IMR-90 (cell line): Measurements from ENCODE around the gene PIEZO2. TPM values are rescaled to one million over a fixed set of nuclear protein-coding genes. Genes with fewer than 3 reads are reported as not detected.

Experiments
- ATAC-seq: fragments of 200-7000 bp; cut with Tn5 transposase; 2 replicates; pipeline ENCODE4 v1.9.1; 2020; ENCODE audit warnings: low read depth, mild to moderate bottlenecking, moderate library complexity
- BruUV-seq: library from RNA; stranded (reverse); fragments of 400-500 nt; replicated peaks from 2 replicates; lab custom pipeline; 2021; lab: Mats Ljungman, UMichigan
- CTCF ChIA-PET: fragments of 300-600 bp; formaldehyde crosslinking; extraction: SDS; loops from one replicate; lab custom pipeline; 2021; ENCODE audit warnings: antibody characterized with exemption; lab: Yijun Ruan, JAX
- POLR2A ChIA-PET: fragments of 300-600 bp; sonication (Branson Sonifier 250); formaldehyde crosslinking; loops from one replicate; lab custom pipeline; 2022; ENCODE audit warnings: antibody characterized with exemption; ENCODE audit not compliant: unreplicated experiment; lab: Charles Lee
- DNase-seq: peaks from one replicate; pipeline ENCODE4 v3.0.0; 2013
- H2AFZ ChIP-seq: replicated peaks from 2 replicates; pipeline ENCODE3; 2013; ENCODE audit warnings: low read length, mild to moderate bottlenecking; ENCODE audit not compliant: poor library complexity
- H2AK5ac ChIP-seq: 2 replicates; pipeline ENCODE4 v1.6.1; 2013; ENCODE audit warnings: low read depth, low read length, inconsistent platforms
- H2AK9ac ChIP-seq: replicated peaks from 2 replicates; pipeline ENCODE3; 2013; ENCODE audit warnings: mild to moderate bottlenecking, low read depth, low read length, moderate library complexity; ENCODE audit not compliant: poor library complexity
- H2BK120ac ChIP-seq: 2 replicates; pipeline ENCODE4 v1.6.1; 2013; ENCODE audit warnings: low read depth, low read length, inconsistent platforms
- H2BK15ac ChIP-seq: 3 replicates; pipeline ENCODE4 v1.6.1; 2013; ENCODE audit warnings: low read depth, low read length, inconsistent platforms
- H2BK20ac ChIP-seq: 2 replicates; pipeline ENCODE4 v1.6.1; 2013; ENCODE audit warnings: low read depth, mild to moderate bottlenecking, inconsistent platforms, low read length, moderate library complexity
- H2BK5ac ChIP-seq: 2 replicates; pipeline ENCODE4 v1.6.1; 2013; ENCODE audit warnings: mild to moderate bottlenecking, low read depth, low read length, inconsistent platforms; ENCODE audit not compliant: poor library complexity, severe bottlenecking
- H3K14ac ChIP-seq: replicated peaks from 2 replicates; pipeline ENCODE4 v1.6.1; 2013; ENCODE audit warnings: low read depth, low read length, inconsistent platforms
- H3K18ac ChIP-seq: 2 replicates; pipeline ENCODE4 v1.6.1; 2013; ENCODE audit warnings: low read depth, low read length, control low read depth
- H3K23ac ChIP-seq: 2 replicates; pipeline ENCODE4 v1.6.1; 2013; ENCODE audit warnings: low read depth, low read length, inconsistent platforms
- H3K27ac ChIP-seq: 2 replicates; pipeline ENCODE4 v1.5.1; 2013; ENCODE audit warnings: mild to moderate bottlenecking, control low read depth, low read length; ENCODE audit not compliant: insufficient read depth
- H3K27me3 ChIP-seq: 2 replicates; pipeline ENCODE4 v1.6.1; 2013; ENCODE audit warnings: low read length; ENCODE audit not compliant: control insufficient read depth, insufficient read depth
- H3K36me3 ChIP-seq: 2 replicates; pipeline ENCODE4 v1.6.1; 2013; ENCODE audit warnings: low read length, mixed read lengths; ENCODE audit not compliant: control insufficient read depth, insufficient read depth
- H3K4ac ChIP-seq: 2 replicates; pipeline ENCODE4 v1.6.1; 2013; ENCODE audit warnings: low read depth, low read length, inconsistent platforms
- H3K4me1 ChIP-seq: 2 replicates; pipeline ENCODE4 v1.6.1; 2013; ENCODE audit warnings: low read length, mixed read lengths; ENCODE audit not compliant: control insufficient read depth, insufficient read depth
- H3K4me2 ChIP-seq: 2 replicates; pipeline ENCODE4 v1.6.1; 2013; ENCODE audit warnings: low read depth, mild to moderate bottlenecking, control low read depth, low read length, moderate library complexity
- H3K4me3 ChIP-seq: 2 replicates; pipeline ENCODE4 v1.5.1; 2013; ENCODE audit warnings: low read depth, mild to moderate bottlenecking, control low read depth, low read length, moderate library complexity; ENCODE audit not compliant: insufficient read depth
- H3K56ac ChIP-seq: 2 replicates; pipeline ENCODE4 v1.6.1; 2013; ENCODE audit warnings: low read length, inconsistent platforms; ENCODE audit not compliant: insufficient read depth; ENCODE audit errors: extremely low read depth
- H3K79me1 ChIP-seq, 2 experiments: 2 replicates each; pipeline ENCODE4 v1.6.1; 2013; ENCODE audit warnings: low read length in 2 of 2, inconsistent platforms in 1 of 2, low read depth in 1 of 2
- H3K9ac ChIP-seq: 2 replicates; pipeline ENCODE4 v1.6.1; 2013; ENCODE audit warnings: low read depth, low read length, control low read depth
- H3K9me1 ChIP-seq: 2 replicates; pipeline ENCODE4 v1.6.1; 2013; ENCODE audit warnings: low read length, inconsistent platforms; ENCODE audit not compliant: insufficient read depth
- H3K9me3 ChIP-seq: 2 replicates; pipeline ENCODE4 v1.6.1; 2013; ENCODE audit warnings: low read length; ENCODE audit not compliant: control insufficient read depth, insufficient read depth
- H4K20me1 ChIP-seq: 2 replicates; pipeline ENCODE4 v1.6.1; 2013; ENCODE audit warnings: low read length, inconsistent platforms; ENCODE audit not compliant: insufficient read depth
- H4K5ac ChIP-seq: 2 replicates; pipeline ENCODE4 v1.6.1; 2013; ENCODE audit warnings: mild to moderate bottlenecking, low read depth, low read length, control low read depth
- H4K8ac ChIP-seq, 2 experiments: 2 replicates each; pipeline ENCODE4 v1.6.1; 2013; ENCODE audit warnings: low read depth in 2 of 2, low read length in 2 of 2, control low read depth in 1 of 2, inconsistent platforms in 1 of 2
- H4K91ac ChIP-seq: 2 replicates; pipeline ENCODE4 v1.6.1; 2013; ENCODE audit warnings: low read depth, low read length, inconsistent platforms; ENCODE audit not compliant: insufficient read depth
- BHLHE40 ChIP-seq: fragments of 150-350 bp; IDR thresholded peaks from 2 replicates; pipeline ENCODE4 v1.6.1; 2016; ENCODE audit warnings: mild to moderate bottlenecking, low read depth, low read length
- CHD1 ChIP-seq: IDR thresholded peaks from 2 replicates; pipeline ENCODE4 v1.6.1; 2012; ENCODE audit warnings: low read depth, low read length, improper control_type of control experiment
- MAFK ChIP-seq: IDR thresholded peaks from 2 replicates; pipeline ENCODE4 v1.6.1; 2012; ENCODE audit warnings: low read depth, low read length, improper control_type of control experiment
- MAZ ChIP-seq: IDR thresholded peaks from 2 replicates; pipeline ENCODE4 v1.6.1; 2012; ENCODE audit warnings: low read depth, mild to moderate bottlenecking, low read length, improper control_type of control experiment, moderate library complexity, borderline replicate concordance
- RFX5 ChIP-seq: IDR thresholded peaks from 2 replicates; pipeline ENCODE4 v1.8.0; 2012; ENCODE audit warnings: low read depth, mild to moderate bottlenecking, low read length, moderate library complexity
- WGBS, 2 experiments: methylation state at CpG; one replicate each; pipeline versions ENCODE4 v1.1.5 to v1.1.7; 2013; ENCODE audit warnings: missing lambda C conversion rate in 2 of 2; ENCODE audit not compliant: insufficient read length in 1 of 2; ENCODE audit errors: extremely low coverage in 2 of 2; 5-methylcytosine and 5-hydroxymethylcytosine counted together
- dilution Hi-C: fragments of 300-500 bp; cut with HindIII; formaldehyde crosslinking; loops from one replicate; pipeline ENCODE4 v1.14.3; 2018; ENCODE audit warnings: low sequenced_read_pairs; ENCODE audit not compliant: unreplicated experiment
- in situ Hi-C: fragments of 300-500 bp; cut with MboI; formaldehyde crosslinking; loops from 3 replicates; pipeline ENCODE4 v1.14.3; 2019; ENCODE audit warnings: low sequenced_read_pairs, inconsistent platforms, mixed read lengths
- intact Hi-C: fragments of 100-400 bp; cut with micrococcal nuclease; formaldehyde crosslinking; loops from 2 replicates; pipeline ENCODE4 v1.10.0; 2022
- polyA plus RNA-seq, 3 experiments: library from polyadenylated mRNA; depleted of rRNA; stranded (reverse); fragments of >200 nt; gene quantifications; 2 replicates each; pipeline ENCODE4 v1.2.3, GENCODE V29; 2012; ENCODE audit warnings: low replicate concordance in 1 of 3
- total RNA-seq: library from RNA; depleted of rRNA; stranded (reverse); fragments of >200 nt; gene quantifications from 2 replicates; pipeline ENCODE4 v1.2.3, GENCODE V29; 2012
- TF ChIP-seq, protein P1 (sequence below): conservative IDR thresholded peaks from 2 replicates; pipeline ENCODE4 v1.5.1; 2012; ENCODE audit warnings: mild to moderate bottlenecking, low read depth, low read length, improper control_type of control experiment

The PIEZO2 gene
- total and polyA plus RNA-seq, 2 of the 4 experiments (the other 2 are of a cell fraction) = 2.4 to 4.1 TPM

DNA sequence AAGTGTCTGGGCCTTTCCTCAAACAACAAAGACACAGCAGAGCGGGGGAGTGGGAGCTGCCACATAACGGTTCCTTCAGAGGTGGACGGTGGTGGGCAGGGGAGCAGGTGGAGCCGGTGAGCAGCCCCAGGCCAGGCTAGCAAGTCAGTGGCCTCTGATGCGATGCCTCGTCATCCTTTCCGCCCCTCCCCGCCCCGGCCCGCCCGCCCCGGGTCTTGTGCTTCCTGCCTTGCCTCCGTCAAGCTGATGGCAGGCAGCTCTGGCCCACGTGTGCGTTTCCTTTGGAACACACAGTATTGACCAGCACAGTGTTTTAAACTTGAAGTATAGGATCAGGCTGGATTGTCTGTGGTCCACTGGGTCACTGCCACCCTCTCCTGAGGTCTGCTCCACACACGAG, 38.9 kb downstream of the PIEZO2 start:
- H3K79me1 ChIP-seq = peaks cover 0 to 8% of the 10 kb centered on the region in 2 experiments; a peak in 1 of 4 replicates

More for the DNA sequence above, 38.9 kb downstream of the PIEZO2 start:
- Histone ChIP-seq H2BK120ac (no peak overlapping the region), H2AK5ac (no peak overlapping the region), H3K9me1 (peaks cover 15% of the 10 kb centered on the region; the same call in 1 of the 2 replicates), H4K20me1 (peaks cover 4% of the 10 kb centered on the region; the same call in 1 of the 2 replicates), H3K18ac (no peak overlapping the region), H3K56ac (no peak overlapping the region), H3K27me3 (peaks cover 2% of the 10 kb centered on the region; the same call in 1 of the 2 replicates), H3K4me2 (no peak overlapping the region), H2BK15ac (no peak overlapping the region), H3K9me3 (no peaks in the 10 kb centered on the region), H4K5ac (no peak overlapping the region; the same call in 1 of the 2 replicates), H3K14ac (no peak overlapping the region), H3K9ac (no peak overlapping the region), H2BK5ac (no peak overlapping the region), H2BK20ac (no peak overlapping the region), H3K27ac (no peak overlapping the region), H3K4ac (no peak overlapping the region), H3K4me1 (peaks cover 19% of the 10 kb centered on the region), H4K8ac (no peak overlapping the region), H4K91ac (no peak overlapping the region), H2AK9ac (no peak overlapping the region), H3K4me3 (no peak overlapping the region), H2AFZ (no peak overlapping the region), H3K36me3 (no peaks in the 10 kb centered on the region), H3K23ac (no peak overlapping the region)
- BruUV-seq = no TSS peak
- POLR2A ChIA-PET = no interaction called here
- CTCF ChIA-PET = no interaction called here
- ATAC-seq (no peak), DNase-seq (no peak)
- no peak for TF ChIP-seq BHLHE40
- no peak for TF ChIP-seq MAFK
- no peak for TF ChIP-seq MAZ
- no peak for TF ChIP-seq CHD1
- TF ChIP-seq, protein P1, sequence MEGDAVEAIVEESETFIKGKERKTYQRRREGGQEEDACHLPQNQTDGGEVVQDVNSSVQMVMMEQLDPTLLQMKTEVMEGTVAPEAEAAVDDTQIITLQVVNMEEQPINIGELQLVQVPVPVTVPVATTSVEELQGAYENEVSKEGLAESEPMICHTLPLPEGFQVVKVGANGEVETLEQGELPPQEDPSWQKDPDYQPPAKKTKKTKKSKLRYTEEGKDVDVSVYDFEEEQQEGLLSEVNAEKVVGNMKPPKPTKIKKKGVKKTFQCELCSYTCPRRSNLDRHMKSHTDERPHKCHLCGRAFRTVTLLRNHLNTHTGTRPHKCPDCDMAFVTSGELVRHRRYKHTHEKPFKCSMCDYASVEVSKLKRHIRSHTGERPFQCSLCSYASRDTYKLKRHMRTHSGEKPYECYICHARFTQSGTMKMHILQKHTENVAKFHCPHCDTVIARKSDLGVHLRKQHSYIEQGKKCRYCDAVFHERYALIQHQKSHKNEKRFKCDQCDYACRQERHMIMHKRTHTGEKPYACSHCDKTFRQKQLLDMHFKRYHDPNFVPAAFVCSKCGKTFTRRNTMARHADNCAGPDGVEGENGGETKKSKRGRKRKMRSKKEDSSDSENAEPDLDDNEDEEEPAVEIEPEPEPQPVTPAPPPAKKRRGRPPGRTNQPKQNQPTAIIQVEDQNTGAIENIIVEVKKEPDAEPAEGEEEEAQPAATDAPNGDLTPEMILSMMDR = no peak
- no peak for TF ChIP-seq RFX5
- in situ Hi-C loops = no loop called here
- dilution Hi-C loops = no loop called here
- 95% methylated on average over 4 of the region's 16 CpGs; no CpG with 5 or more reads in 1 of the 2 experiments for WGBS, 2 experiments
- intact Hi-C loops = no loop called here
